NCI-H1417 (cell line): ENCODE results near the gene CRTC2.
"Not testable (repeated sequence)": the region's sequence is repeated elsewhere in the genome, so short reads cannot be mapped to it uniquely, and the experiment has no call there.

Experiments
- DNase-seq, 3 experiments: peaks; one replicate each; lab custom pipeline; 2025; lab: John Stamatoyannopoulos, UW

The CRTC2 gene

GRCh38 chr1:153929426-153929825 lies 29.0 kb downstream of the CRTC2 start:
- DNase-seq: no peak

- no peak for DNase-seq
Observed at GRCh38 chr1:153928791-153929341, 29.5 kb downstream of the CRTC2 start.

GRCh38 chr1:153928245-153928644 lies 30.2 kb downstream of the CRTC2 start:
- no peak for DNase-seq

- no peak for DNase-seq
Observed at GRCh38 chr1:153926405-153926804, 32.0 kb downstream of the CRTC2 start.

- DNase-seq: peak; percentile 100
Observed at GRCh38 chr1:153922972-153923925, 35.2 kb downstream of the CRTC2 start, which contains the start of gene GATAD2B. Gene GATAD2B (minus strand): TSS chr1:153922972. CDS start chr1:153828347, 94,625 bp downstream.

- DNase-seq: peak; percentile 82 to 89 (median 85)
Observed at GRCh38 chr1:153922076-153922971, 36.1 kb downstream of the CRTC2 start.

GRCh38 chr1:153921803-153922075 lies 36.7 kb downstream of the CRTC2 start:
- peak in 1 of 3 experiments; percentile 19 for DNase-seq

GRCh38 chr1:153921080-153921802 lies 37.2 kb downstream of the CRTC2 start:
- peak in 1 of 3 experiments; percentile 29 for DNase-seq

- DNase-seq: no peak
Observed at GRCh38 chr1:153919876-153920852, 38.2 kb downstream of the CRTC2 start.

GRCh38 chr1:153916297-153916696 lies 42.1 kb downstream of the CRTC2 start:
- no peak for DNase-seq

- DNase-seq: no peak
Observed at GRCh38 chr1:153912349-153912748, 46.1 kb downstream of the CRTC2 start.

- DNase-seq: not testable (repeated sequence)
Observed at GRCh38 chr1:153910560-153910959, 47.9 kb downstream of the CRTC2 start.

GRCh38 chr1:153908071-153908470 lies 50.3 kb downstream of the CRTC2 start:
- no peak for DNase-seq

- no peak for DNase-seq
Observed at GRCh38 chr1:153907134-153907533, 51.3 kb downstream of the CRTC2 start.

GRCh38 chr1:153906396-153906795 lies 52.0 kb downstream of the CRTC2 start:
- DNase-seq: no peak

GRCh38 chr1:153905908-153906307 lies 52.5 kb downstream of the CRTC2 start:
- DNase-seq: not testable (repeated sequence)

GRCh38 chr1:153903841-153904455 lies 54.5 kb downstream of the CRTC2 start:
- DNase-seq: no peak

- DNase-seq: no peak
Observed at GRCh38 chr1:153899509-153899908, 58.9 kb downstream of the CRTC2 start.
